Osteoblast (primary cell): ENCODE results near the gene DLGAP1. TPM values are rescaled to one million over a fixed set of nuclear protein-coding genes. Genes with fewer than 3 reads are reported as not detected.

Experiments
- DNase-seq: peaks from one replicate; pipeline ENCODE4 v3.0.0; 2011; ENCODE audit warnings: low spot score, mixed read lengths; ENCODE audit not compliant: insufficient read length; ENCODE audit errors: missing footprints
- H2AFZ ChIP-seq: 2 replicates; pipeline ENCODE4 v1.6.0; 2011; ENCODE audit warnings: mild to moderate bottlenecking, low read length
- H3K27ac ChIP-seq: 2 replicates; pipeline ENCODE4 v1.5.1; 2011; ENCODE audit warnings: mild to moderate bottlenecking, low read depth, low read length, moderate library complexity
- H3K27me3 ChIP-seq: 2 replicates; pipeline ENCODE4 v1.6.0; 2012; ENCODE audit warnings: mild to moderate bottlenecking, control low read depth, inconsistent platforms, low read length, moderate library complexity; ENCODE audit not compliant: insufficient read depth
- H3K36me3 ChIP-seq: 2 replicates; pipeline ENCODE4 v1.5.1; 2011; ENCODE audit warnings: mild to moderate bottlenecking, low read length, control low read depth, moderate library complexity; ENCODE audit not compliant: insufficient read depth
- H3K4me1 ChIP-seq: 2 replicates; pipeline ENCODE4 v1.5.1; 2011; ENCODE audit warnings: mild to moderate bottlenecking, low read length, control low read depth, moderate library complexity; ENCODE audit not compliant: insufficient read depth
- H3K4me2 ChIP-seq: 2 replicates; pipeline ENCODE4 v1.6.0; 2011; ENCODE audit warnings: mild to moderate bottlenecking, low read length; ENCODE audit not compliant: insufficient read depth
- H3K4me3 ChIP-seq: fragments of 200-600 bp; sonication (generic); 3 replicates; pipeline ENCODE4 v1.5.1; 2012; ENCODE audit warnings: mild to moderate bottlenecking, low read length, inconsistent platforms; ENCODE audit not compliant: insufficient read depth
- H3K79me2 ChIP-seq: 2 replicates; pipeline ENCODE4 v1.6.0; 2012; ENCODE audit warnings: mild to moderate bottlenecking, low read length, control low read depth, inconsistent platforms; ENCODE audit not compliant: insufficient read depth
- H3K9me3 ChIP-seq: 2 replicates; pipeline ENCODE4 v1.5.1; 2011; ENCODE audit warnings: low read depth, low read length, control low read depth
- H4K20me1 ChIP-seq: 2 replicates; pipeline ENCODE4 v1.6.0; 2012; ENCODE audit warnings: mild to moderate bottlenecking, low read length, control low read depth; ENCODE audit not compliant: insufficient read depth
- total RNA-seq: library from RNA; depleted of rRNA; stranded (reverse); fragments of >200 nt; gene quantifications from 2 replicates; pipeline ENCODE4 v1.2.3, GENCODE V29; 2012
- TF ChIP-seq, protein P1 (sequence below): IDR thresholded peaks from 2 replicates; pipeline ENCODE4 v1.5.1; 2011; ENCODE audit warnings: mild to moderate bottlenecking, low read depth, low read length, moderate library complexity; ENCODE audit errors: extremely low read depth

The DLGAP1 gene
- total RNA-seq, 1 donor = not detected

DNA sequence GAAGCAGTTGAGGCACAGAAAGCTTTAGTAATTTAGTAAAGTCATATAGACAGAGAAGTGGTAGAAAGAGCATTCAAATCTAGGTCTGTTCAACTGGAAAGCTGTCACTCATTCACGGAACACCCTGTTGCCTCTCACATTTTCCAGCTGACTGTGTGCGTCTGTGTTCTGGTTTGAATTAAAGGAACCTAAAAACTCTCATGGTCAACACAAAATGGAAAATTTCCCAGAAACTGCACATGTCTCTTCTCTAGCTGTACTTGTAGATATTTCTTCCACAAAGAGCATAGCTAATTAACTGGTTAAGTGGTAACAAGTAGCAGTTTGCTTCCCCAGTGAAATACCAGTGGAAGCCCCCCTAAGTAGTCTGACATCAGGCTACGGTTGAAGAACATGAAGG is 614.3 kb downstream of the DLGAP1 start:
- Histone ChIP-seq H3K4me2 (no peak overlapping the region), H3K36me3 (no peaks in the 10 kb centered on the region), H3K4me3 (no peak overlapping the region), H3K4me1 (no peaks in the 10 kb centered on the region), H4K20me1 (no peaks in the 10 kb centered on the region), H3K9me3 (no peaks in the 10 kb centered on the region), H2AFZ (no peak overlapping the region), H3K27ac (no peak overlapping the region), H3K79me2 (no peaks in the 10 kb centered on the region), H3K27me3 (no peaks in the 10 kb centered on the region)
- no peak for DNase-seq
- TF ChIP-seq, protein P1, sequence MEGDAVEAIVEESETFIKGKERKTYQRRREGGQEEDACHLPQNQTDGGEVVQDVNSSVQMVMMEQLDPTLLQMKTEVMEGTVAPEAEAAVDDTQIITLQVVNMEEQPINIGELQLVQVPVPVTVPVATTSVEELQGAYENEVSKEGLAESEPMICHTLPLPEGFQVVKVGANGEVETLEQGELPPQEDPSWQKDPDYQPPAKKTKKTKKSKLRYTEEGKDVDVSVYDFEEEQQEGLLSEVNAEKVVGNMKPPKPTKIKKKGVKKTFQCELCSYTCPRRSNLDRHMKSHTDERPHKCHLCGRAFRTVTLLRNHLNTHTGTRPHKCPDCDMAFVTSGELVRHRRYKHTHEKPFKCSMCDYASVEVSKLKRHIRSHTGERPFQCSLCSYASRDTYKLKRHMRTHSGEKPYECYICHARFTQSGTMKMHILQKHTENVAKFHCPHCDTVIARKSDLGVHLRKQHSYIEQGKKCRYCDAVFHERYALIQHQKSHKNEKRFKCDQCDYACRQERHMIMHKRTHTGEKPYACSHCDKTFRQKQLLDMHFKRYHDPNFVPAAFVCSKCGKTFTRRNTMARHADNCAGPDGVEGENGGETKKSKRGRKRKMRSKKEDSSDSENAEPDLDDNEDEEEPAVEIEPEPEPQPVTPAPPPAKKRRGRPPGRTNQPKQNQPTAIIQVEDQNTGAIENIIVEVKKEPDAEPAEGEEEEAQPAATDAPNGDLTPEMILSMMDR = no peak

DNA sequence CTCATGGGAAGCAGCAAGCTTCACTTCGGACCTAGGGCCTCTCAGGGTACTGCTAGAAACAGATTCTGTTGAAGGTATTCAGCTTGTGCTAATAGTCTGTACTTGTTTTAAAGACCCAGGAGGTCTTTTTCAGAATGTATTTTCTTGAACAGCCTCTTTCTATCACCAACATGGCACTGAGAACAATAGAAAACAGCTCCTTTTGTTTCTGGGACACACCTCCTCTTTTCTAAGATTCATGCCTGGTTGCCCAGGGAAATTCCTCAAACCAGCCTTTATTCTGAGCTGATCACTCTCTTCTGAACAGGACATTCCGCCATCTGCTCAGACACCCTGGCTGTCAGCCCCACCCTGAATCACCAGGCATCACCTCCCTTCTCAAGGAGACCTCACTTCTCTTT is 615.5 kb downstream of the DLGAP1 start:
- Histone ChIP-seq H3K4me3 (no peak overlapping the region), H3K36me3 (no peaks in the 10 kb centered on the region), H2AFZ (no peak overlapping the region), H3K27ac (no peak overlapping the region), H4K20me1 (no peaks in the 10 kb centered on the region), H3K4me2 (no peak overlapping the region), H3K4me1 (no peaks in the 10 kb centered on the region), H3K27me3 (no peaks in the 10 kb centered on the region), H3K79me2 (no peaks in the 10 kb centered on the region), H3K9me3 (no peaks in the 10 kb centered on the region)
- TF ChIP-seq, protein P1 = no peak
- DNase-seq = no peak

DNA sequence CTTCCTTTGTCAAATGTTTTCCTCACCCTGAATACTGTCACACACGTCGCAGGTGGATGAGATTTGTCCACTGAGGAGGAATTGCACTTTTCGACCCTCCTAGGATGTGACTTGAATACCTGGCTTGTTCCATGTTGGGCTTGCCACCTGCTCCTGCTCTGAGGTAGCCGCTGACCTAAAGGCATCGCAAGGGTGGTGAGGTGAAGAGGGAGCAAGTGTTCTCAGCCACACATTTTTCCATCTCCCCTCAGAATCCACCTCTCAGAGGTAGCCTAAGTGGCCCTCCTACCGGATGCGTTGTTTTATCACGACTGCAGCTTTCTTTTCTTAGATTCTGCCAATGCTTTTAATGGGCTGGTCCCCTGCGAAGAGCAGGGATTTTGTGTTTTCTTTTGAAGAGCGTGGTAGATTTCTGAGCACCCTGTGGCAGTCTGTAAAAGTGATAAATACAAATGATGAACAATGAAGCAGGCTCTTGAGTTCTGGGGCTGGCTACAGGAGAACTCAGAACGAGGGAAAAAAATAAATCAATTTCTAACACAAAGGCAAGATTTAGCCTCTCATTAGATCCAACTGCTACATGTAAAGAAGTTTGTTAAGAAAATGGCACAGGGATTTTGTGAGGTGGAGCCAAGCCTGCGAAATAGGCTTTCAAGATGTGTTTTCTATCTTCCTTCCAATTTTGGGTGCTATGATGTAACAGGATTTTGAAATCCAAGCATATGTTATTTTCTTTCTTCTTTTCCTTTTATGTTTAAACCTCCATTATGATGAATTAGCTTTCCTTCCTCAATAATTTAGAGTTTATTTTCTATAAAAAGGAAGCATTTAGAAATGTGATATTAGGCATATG is 618.4 kb downstream of the DLGAP1 start:
- TF ChIP-seq, protein P1 = no peak
- no peak overlapping the region for H3K27ac ChIP-seq
- no peaks in the 10 kb centered on the region for H4K20me1 ChIP-seq
- no peaks in the 10 kb centered on the region for H3K27me3 ChIP-seq
- no peaks in the 10 kb centered on the region for H3K36me3 ChIP-seq
- no peaks in the 10 kb centered on the region for H3K9me3 ChIP-seq
- no peak for DNase-seq
- no peak overlapping the region for H2AFZ ChIP-seq
- H3K79me2 ChIP-seq = no peaks in the 10 kb centered on the region
- no peak overlapping the region for H3K4me2 ChIP-seq
- H3K4me3 ChIP-seq = no peak overlapping the region
- H3K4me1 ChIP-seq = no peaks in the 10 kb centered on the region

DNA sequence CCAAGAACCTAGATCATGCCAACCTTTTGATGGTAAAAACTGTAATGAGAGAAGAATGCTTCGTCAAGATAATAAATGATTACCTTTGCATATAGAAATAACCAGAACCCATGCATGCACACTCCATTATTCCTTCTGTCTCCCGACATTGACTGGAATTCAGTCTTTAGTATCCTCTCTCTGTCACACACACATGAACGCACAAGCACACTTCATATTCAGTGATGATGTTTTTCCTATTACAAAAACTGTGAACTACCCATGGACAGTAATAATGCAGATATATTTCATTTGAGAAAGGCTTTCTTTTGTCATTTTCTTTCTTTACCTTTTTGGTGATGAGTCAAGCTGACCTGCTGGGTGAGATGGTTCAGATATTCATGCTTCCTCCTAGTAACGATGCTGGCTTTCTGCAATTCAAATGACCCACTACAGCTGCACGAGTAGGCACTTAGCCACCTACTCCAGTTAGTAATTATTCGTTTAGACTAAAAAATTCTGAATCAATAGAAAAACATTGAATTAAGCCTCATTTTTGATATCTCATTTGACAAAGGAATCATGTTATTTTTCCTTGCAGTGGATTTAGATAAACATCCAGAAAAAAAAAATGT is 623.0 kb downstream of the DLGAP1 start:
- Histone ChIP-seq H3K4me1 (no peaks in the 10 kb centered on the region), H3K4me2 (no peak overlapping the region), H3K4me3 (no peak overlapping the region), H3K27ac (no peak overlapping the region), H3K79me2 (no peaks in the 10 kb centered on the region), H2AFZ (no peak overlapping the region), H3K36me3 (no peaks in the 10 kb centered on the region), H3K9me3 (no peaks in the 10 kb centered on the region), H4K20me1 (no peaks in the 10 kb centered on the region), H3K27me3 (no peaks in the 10 kb centered on the region)
- TF ChIP-seq, protein P1 = no peak
- DNase-seq = no peak
